ENCODE results near the gene RABL3.
"Not testable (repeated sequence)": the region's sequence is repeated elsewhere in the genome, so short reads cannot be mapped to it uniquely, and the experiment has no call there.

RABL3 gene
- 26.8 to 42.4 (median 30.8) reads per million in 4 experiments for total RNA-seq

DNA sequence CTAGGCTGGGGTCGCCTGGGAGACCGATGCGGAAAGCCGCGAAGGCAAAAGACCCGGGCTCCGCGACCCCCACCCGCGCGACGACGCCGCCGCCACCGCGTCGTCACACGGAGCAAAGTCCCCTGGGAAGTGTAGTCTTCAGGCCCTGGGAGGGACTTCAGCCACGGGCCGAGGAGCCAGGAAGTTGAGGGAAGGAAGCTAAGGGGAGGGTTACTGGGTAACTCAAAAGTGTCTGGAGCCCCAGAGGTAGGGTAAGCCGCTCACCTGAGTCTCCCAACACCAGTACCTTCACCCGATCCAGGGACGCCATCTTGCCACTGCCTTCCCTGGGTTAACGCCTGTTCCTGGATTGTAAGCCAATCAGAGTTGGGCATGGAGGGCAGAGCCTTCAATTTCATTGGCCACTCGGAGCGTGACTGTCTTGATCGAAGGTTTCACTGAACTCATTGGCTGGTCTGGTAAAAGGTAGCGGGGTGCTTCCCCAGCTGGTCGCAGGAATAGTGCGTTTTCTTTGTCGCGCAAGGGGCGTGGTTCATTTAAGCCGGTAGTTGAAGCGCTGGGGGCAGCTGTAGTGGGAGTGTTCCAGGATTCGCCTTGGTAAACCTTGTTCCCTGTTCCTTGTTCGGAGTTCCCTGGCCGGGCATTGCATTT lies at the start of gene RABL3, which contains the start of gene GTF2E1:
Gene RABL3, minus strand, starts transcription at position 319 of the 651 bp plus-strand sequence. Its CDS starts 9 bp downstream, at position 310.
Gene GTF2E1, plus strand, starts transcription at position 547 of the 651 bp plus-strand sequence. CDS start 7,809 bp downstream, outside the sequence.
- DNase-seq: peak; percentile 94

DNA sequence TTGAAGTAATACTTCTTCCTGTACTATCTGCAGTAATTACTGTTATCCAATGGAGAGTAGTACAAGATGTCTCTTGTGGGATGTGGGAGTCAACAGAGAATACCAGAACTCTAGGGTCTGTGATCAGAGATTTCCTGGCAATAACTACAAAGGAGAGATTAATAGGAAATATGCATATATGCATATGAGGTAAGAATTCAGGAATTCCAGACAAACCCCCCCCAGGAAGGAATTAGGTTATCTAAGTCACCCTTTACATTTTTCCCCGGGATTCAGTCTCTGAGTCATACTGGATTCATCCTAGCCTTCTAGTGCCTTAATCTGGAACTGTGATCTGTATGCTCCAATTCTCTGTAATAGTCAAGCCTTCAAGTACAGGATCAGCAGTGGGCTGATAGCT lies 49.6 kb upstream of the RABL3 start:
- no peak for DNase-seq

- no peak for DNase-seq
Measured at GRCh38 chr3:120791010-120791409, 48.7 kb upstream of the RABL3 start.

GRCh38 chr3:120785832-120786231 lies 43.5 kb upstream of the RABL3 start:
- not testable (repeated sequence) for DNase-seq

DNA sequence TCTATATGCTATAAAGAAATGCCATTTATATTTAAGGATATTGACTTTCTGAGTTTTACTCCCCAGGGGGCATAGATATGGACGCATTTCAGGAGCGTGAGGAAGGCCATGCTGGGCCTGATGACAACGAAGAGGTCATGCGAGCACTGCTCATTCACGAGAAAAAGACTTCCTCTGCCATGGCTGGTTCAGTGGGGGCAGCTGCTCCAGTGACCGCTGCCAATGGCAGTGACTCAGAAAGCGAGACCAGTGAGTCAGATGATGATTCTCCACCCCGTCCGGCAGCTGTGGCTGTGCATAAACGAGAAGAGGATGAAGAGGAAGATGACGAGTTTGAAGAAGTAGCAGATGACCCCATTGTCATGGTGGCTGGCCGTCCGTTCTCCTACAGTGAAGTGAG lies 38.7 kb upstream of the RABL3 start:
- no peak for DNase-seq

- DNase-seq: no peak
Measured at GRCh38 chr3:120778776-120779175, 36.5 kb upstream of the RABL3 start.

GRCh38 chr3:120775411-120775810 lies 33.1 kb upstream of the RABL3 start:
- DNase-seq: no peak

GRCh38 chr3:120773932-120774331 lies 31.6 kb upstream of the RABL3 start:
- no peak for DNase-seq

- DNase-seq: no peak
Measured at GRCh38 chr3:120772081-120772480, 29.8 kb upstream of the RABL3 start.

GRCh38 chr3:120770891-120771290 lies 28.6 kb upstream of the RABL3 start:
- DNase-seq: no peak

- DNase-seq: no peak
Measured at GRCh38 chr3:120769436-120769835, 27.1 kb upstream of the RABL3 start.

GRCh38 chr3:120767106-120767505 lies 24.8 kb upstream of the RABL3 start:
- DNase-seq: no peak

- no peak for DNase-seq
Measured at GRCh38 chr3:120766576-120766975, 24.3 kb upstream of the RABL3 start.

- no peak for DNase-seq
Measured at GRCh38 chr3:120765830-120766493, 23.6 kb upstream of the RABL3 start.

GRCh38 chr3:120764206-120764605 lies 21.9 kb upstream of the RABL3 start:
- no peak for DNase-seq

DNA sequence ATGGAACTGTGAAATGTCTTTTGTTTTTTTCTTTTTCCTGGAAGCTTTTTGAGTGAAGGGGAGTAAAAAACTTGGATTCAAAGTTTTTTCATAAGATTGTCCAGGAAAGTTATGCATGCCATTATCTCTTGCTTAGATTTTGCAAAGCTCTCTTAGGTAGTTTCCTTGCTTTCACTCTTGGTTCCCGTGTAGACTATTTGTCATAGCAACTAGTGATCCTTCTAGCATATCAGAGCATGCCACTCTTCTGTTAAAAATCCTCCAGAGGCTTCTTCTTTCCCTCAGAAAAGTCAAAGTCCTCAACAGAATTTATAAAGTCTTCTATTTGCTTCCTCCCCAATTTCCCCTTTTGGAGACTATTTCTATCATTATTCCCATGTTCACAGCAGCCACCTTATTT lies 21.3 kb upstream of the RABL3 start:
- DNase-seq: no peak

GRCh38 chr3:120762615-120763014 lies 20.3 kb upstream of the RABL3 start:
- no peak for DNase-seq

DNA sequence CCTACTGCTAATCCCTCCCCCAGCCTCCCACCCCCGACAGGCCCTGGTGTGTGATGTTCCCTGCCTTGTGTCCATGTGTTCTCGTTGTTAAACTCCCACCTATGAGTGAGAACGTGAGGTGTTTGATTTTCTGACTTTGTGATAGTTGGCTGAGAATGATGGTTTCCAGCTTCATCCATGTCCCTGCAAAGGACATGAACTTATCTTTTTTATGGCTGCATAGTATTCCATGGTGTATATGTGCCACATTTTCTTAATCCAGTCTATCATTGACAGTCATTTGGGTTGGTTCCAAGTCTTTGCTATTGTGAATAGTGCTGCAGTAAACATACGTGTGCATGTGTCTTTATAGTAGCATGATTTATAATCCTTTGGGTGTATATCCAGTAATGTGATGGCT lies 16.2 kb upstream of the RABL3 start:
- DNase-seq: not testable (repeated sequence)

DNA sequence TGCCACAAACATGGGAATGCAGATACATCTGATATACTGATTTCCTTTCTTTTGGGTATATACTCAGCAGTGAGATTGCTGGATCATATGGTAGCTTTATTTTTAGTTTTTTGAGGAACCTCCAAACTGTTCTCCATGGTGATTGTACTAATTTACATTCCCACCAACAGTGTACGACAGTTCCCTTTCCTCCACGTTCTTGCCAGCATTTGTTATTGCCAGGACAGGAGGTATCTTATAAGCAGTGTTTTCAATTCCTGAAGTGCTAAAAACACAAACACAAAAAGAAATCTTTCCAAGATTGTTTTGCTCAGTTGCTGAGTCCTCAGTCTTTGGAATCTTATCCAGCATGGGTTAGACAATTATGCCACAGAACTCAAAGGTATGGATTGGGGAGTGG lies 13.7 kb upstream of the RABL3 start:
- no peak for DNase-seq

- DNase-seq: no peak
Measured at GRCh38 chr3:120753810-120754209, 11.5 kb upstream of the RABL3 start.

DNA sequence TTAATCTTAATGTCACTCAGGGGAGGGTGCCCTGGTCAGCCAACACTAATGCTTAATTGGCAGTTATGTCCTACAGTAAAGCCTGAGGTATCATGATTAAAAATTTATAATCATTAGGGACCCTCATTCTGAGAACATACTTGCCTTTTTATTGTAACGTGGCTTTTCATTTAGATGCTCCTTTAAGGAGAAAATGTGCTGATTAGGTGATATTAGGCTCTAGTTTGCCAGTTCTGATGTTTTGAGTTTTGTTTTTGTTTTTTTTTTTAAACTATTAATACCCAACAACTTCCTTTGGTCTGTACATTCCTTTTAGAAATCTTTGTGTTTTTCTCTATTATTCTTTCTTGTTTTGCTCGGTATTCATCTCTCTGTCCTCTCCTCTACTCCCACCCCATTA lies 10.5 kb upstream of the RABL3 start:
- DNase-seq: no peak

DNA sequence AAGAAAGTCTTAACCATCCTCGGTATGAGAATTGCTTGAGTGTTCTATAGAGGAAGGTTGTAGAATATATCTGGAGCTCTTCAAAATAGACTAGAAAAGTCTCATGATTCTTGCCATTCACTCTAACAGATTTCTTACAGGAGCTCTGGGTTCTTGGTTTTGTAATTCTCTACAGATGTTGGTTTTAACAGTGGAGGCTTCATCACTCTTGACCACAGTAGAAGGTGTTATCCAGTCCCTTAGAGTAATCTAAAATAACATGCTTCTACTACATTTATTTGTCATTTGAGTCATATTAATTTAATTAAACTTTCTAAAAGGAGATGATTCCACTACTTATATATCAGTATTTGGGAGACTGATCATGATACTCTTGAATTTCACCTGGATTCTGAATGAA lies 9.9 kb upstream of the RABL3 start:
- DNase-seq: no peak

DNA sequence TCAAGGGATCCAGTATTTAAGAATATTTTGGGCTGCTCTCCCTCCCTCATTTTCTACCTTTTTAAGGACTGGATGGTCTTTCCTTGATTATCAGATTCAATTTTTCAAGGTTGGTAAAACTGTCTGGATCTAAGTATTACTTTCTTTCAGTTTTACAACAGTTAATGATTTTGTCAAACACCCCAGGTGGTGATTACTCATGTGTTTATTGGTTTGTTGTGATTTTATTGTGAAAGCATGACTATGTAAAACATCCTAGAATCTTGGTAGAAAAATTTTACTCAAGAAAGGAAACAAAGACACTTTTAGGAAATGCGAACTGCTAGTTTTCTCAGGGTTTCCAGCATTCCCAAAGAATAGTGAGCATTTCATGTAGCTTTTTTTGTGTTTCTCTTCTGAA lies 7.5 kb upstream of the RABL3 start:
- DNase-seq: no peak

GRCh38 chr3:120745466-120745865 lies 3.1 kb upstream of the RABL3 start:
- DNase-seq: no peak

All from effector CD8-positive, alpha-beta T cell (primary cell).